Measurements from ENCODE around the gene C3orf18. TPM values are rescaled to one million over a fixed set of nuclear protein-coding genes. Genes with fewer than 3 reads are reported as not detected.
A peak's percentile ranks its signal among the peaks of the same experiment; 100 is the strongest.

The C3orf18 gene
- total RNA-seq, 1 donor from 2014 or later = 12.5 TPM

DNA sequence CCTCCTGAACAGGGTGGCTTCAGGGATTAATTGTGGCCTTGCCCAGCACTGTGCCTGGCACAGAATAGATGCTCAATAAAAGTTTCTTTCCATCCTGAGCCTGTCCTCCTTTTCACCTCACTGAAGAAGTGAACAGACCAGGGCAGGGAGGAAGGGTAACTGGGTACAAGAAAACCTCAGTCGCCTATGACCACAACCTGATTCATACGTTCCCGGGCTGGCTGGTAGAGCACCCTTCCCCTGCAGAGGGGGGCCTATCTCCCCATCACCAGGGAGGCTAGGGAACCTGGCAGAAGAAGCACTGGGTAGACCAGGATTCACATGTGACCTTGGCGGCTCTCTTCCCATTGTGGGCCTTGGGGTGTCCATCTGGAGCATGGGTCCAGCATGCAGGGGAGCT lies 36.3 kb downstream of the C3orf18 start:
- Mint-ChIP-seq H3K4me1 (ENCODE audit: low read depth) (peaks cover 12% of the 10 kb centered on the region), H3K27ac (no peak overlapping the region), H3K9me3 (ENCODE audit: low read depth) (no peaks in the 10 kb centered on the region), H3K36me3 (ENCODE audit: insufficient read depth) (no peaks in the 10 kb centered on the region), H3K4me3 (ENCODE audit: low read depth) (no peak overlapping the region), H3K27me3 (peaks cover 56% of the 10 kb centered on the region)
- TF ChIP-seq, protein P1, sequence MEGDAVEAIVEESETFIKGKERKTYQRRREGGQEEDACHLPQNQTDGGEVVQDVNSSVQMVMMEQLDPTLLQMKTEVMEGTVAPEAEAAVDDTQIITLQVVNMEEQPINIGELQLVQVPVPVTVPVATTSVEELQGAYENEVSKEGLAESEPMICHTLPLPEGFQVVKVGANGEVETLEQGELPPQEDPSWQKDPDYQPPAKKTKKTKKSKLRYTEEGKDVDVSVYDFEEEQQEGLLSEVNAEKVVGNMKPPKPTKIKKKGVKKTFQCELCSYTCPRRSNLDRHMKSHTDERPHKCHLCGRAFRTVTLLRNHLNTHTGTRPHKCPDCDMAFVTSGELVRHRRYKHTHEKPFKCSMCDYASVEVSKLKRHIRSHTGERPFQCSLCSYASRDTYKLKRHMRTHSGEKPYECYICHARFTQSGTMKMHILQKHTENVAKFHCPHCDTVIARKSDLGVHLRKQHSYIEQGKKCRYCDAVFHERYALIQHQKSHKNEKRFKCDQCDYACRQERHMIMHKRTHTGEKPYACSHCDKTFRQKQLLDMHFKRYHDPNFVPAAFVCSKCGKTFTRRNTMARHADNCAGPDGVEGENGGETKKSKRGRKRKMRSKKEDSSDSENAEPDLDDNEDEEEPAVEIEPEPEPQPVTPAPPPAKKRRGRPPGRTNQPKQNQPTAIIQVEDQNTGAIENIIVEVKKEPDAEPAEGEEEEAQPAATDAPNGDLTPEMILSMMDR (IDR thresholded peaks at IDR 0.05; ENCODE audit: unreplicated experiment) = no peak
- DNase-seq (ENCODE audit: low spot score, unreplicated experiment) = no peak

DNA sequence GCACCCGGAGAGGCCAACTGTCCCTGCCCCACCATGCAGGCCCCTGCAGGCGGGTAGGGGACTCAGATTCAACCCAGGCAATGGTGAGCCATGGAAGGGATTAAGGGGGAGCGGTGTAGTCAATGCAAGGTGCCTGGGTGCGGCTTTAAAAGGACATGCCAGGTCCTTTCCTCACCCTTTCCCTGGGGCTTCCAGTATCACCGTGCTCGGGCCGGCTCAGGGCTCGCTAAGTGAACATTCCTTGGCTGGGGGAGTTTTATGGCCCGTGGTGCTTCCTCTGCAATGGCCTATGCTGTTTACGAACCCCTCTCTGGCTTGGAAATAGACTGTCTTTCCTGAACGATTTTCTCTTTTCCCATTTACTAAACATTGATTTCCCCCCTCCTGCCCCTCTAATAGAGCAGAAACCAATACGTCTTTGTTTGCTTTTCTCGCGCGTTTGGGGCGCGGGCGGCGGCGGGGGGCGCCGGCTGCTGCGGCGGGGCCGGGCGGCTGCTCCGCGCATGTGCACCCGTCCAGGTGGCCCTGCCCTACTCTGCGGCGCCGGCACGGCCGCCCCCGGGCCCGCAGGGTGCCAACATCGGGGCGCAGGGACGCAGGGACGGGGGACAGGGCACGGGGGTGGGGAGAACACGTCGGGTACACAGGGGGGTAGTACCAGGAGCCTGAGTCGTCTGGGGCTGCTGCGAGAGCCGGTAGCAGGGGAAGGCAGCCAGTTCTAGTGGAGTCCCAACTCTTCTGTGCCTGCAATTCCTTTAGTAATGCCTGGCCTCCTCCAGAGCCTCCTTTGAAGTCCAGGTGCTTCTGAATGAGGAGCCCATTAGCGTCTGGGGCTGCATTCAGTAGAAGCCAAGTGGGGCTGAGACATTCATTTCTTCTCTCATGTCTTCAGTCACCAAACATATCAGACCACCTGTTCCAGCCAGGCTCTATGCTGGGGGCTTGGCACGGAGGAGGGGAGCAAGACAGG lies 37.3 kb downstream of the C3orf18 start:
- DNase-seq (ENCODE audit: low spot score, unreplicated experiment) = no peak
- TF ChIP-seq, protein P1 (IDR thresholded peaks at IDR 0.05; ENCODE audit: unreplicated experiment) = no peak
- H3K27me3 Mint-ChIP-seq = peaks cover 46% of the 10 kb centered on the region
- H3K4me1 Mint-ChIP-seq (ENCODE audit: low read depth) = peaks cover 12% of the 10 kb centered on the region
- H3K4me3 Mint-ChIP-seq (ENCODE audit: low read depth) = peak overlapping the region; percentile 58
- H3K36me3 Mint-ChIP-seq (ENCODE audit: insufficient read depth) = no peaks in the 10 kb centered on the region
- no peak overlapping the region for H3K27ac Mint-ChIP-seq
- no peaks in the 10 kb centered on the region for H3K9me3 Mint-ChIP-seq (ENCODE audit: low read depth)

DNA sequence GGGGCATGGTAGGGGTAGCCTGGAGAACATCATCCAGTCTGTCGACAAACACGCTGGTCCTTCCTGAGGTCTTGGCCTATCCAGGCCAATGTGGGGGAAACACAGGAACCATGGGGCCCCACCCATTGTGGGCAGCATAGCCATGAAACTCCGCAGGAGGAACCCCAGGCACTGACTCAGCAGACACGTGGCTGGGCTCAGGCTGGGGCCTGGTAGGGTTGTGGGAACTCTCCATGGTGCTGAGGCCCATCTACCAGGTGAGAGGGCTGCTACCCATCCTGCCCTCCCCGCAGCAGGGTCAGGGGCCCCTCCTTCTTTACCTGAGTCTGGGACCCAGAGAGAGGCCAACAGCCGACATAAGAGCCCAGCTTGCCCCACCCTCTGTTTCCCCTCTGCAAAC lies 41.6 kb downstream of the C3orf18 start:
- TF ChIP-seq, protein P1 (IDR thresholded peaks at IDR 0.05; ENCODE audit: unreplicated experiment) = no peak
- Mint-ChIP-seq H3K27ac (peak overlapping the region; percentile 71), H3K4me1 (ENCODE audit: low read depth) (peaks cover 9% of the 10 kb centered on the region), H3K36me3 (ENCODE audit: insufficient read depth) (no peaks in the 10 kb centered on the region), H3K4me3 (ENCODE audit: low read depth) (no peak overlapping the region), H3K9me3 (ENCODE audit: low read depth) (no peaks in the 10 kb centered on the region), H3K27me3 (peaks cover 28% of the 10 kb centered on the region)
- DNase-seq (ENCODE audit: low spot score, unreplicated experiment) = peak; percentile 67

DNA sequence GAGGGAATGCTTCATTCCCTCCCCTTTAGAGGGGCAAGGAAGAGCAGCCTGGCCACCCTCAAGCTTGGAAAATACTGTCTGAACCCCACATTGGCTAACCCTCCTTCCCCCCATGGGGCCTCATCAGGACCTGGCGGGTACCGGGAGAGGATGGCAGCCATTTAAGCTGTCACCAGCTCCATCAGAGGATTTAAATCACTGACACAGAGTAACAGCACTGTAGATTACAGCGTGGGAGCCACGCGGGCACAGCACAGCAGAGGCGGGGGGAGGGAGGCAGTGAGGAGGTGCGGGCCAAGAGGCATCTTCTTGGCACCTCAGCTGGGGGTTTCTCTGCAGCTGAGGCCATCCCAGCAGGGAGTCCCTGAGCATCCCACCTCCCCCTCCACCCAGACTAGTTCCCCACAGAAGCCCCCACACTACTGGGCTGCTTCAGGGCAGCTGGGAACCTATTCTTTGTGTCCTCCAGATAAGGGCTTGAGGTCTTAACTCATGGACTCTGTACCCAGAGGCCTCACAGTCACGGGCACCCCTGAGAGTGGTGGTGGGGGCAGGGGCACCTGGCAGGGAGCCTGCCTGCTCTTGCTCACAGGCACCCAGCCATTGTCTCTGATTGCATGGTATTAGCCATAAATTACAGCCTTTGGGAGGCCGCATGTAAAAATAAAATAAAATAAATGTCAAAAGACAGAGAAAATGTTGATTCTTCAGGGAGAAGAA lies 42.2 kb downstream of the C3orf18 start:
- Mint-ChIP-seq H3K27me3 (peaks cover 34% of the 10 kb centered on the region), H3K9me3 (ENCODE audit: low read depth) (no peaks in the 10 kb centered on the region), H3K4me3 (ENCODE audit: low read depth) (no peak overlapping the region), H3K27ac (peak overlapping the region; percentile 71), H3K4me1 (ENCODE audit: low read depth) (peaks cover 9% of the 10 kb centered on the region), H3K36me3 (ENCODE audit: insufficient read depth) (no peaks in the 10 kb centered on the region)
- no peak for DNase-seq (ENCODE audit: low spot score, unreplicated experiment)
- TF ChIP-seq, protein P1 (IDR thresholded peaks at IDR 0.05; ENCODE audit: unreplicated experiment) = no peak

DNA sequence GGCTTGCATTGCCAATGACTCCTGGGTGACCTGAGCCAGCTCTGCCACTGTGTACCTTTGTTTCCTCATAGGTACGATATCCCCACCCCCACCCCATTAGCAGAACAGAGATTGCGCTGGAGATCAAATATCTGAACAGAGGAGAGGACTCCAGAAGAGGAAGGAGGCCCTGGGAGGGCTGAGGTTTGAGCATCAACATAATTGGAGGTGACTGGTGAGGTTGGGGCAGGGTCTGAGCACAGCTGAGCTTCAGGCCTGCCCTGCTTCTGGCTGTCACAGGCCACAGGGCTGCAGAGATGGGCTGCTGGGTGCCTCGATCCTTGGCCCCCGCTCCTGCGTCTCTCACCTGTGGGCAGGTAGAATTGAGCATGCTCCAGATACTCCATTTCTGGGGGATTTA lies 42.8 kb downstream of the C3orf18 start:
- Mint-ChIP-seq H3K4me1 (ENCODE audit: low read depth) (peaks cover 6% of the 10 kb centered on the region), H3K9me3 (ENCODE audit: low read depth) (no peaks in the 10 kb centered on the region), H3K27ac (no peak overlapping the region), H3K4me3 (ENCODE audit: low read depth) (no peak overlapping the region), H3K27me3 (peaks cover 34% of the 10 kb centered on the region), H3K36me3 (ENCODE audit: insufficient read depth) (no peaks in the 10 kb centered on the region)
- no peak for DNase-seq (ENCODE audit: low spot score, unreplicated experiment)
- TF ChIP-seq, protein P1 (IDR thresholded peaks at IDR 0.05; ENCODE audit: unreplicated experiment) = no peak
